Measurements from ENCODE around the gene CKLF. TPM values are rescaled to one million over a fixed set of nuclear protein-coding genes. Genes with fewer than 3 reads are reported as not detected.

The CKLF gene
- total RNA-seq, 1 experiment from 2014 or later, result 21.0 TPM

DNA sequence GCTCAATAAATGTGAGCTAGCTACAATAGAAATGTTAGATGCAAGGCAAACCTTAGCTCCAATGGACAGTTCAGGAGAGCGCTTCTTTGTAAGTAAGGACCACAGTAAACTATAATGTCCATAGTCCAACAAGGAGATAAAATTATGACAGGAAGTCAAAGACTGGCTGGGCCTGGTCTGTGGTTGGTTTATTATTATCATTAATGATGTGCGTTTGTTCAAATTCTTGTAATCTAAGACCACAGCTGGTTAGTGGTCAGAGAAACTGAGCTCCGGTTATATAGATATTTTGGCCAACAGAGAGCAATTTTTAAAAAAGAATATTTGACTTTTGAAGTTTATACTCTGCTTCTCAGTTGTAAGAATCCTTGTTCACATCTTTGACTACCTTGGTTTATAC is 22.2 kb downstream of the CKLF start (continued):
- TF ChIP-seq, protein P1, sequence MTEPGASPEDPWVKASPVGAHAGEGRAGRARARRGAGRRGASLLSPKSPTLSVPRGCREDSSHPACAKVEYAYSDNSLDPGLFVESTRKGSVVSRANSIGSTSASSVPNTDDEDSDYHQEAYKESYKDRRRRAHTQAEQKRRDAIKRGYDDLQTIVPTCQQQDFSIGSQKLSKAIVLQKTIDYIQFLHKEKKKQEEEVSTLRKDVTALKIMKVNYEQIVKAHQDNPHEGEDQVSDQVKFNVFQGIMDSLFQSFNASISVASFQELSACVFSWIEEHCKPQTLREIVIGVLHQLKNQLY (CRISPR knock-in tag; IDR thresholded peaks at IDR 0.05), result no peak
- no peak for TF ChIP-seq ZNF219 (CRISPR knock-in tag; IDR thresholded peaks at IDR 0.05; ENCODE audit: borderline replicate concordance)
- TF ChIP-seq, protein P2, sequence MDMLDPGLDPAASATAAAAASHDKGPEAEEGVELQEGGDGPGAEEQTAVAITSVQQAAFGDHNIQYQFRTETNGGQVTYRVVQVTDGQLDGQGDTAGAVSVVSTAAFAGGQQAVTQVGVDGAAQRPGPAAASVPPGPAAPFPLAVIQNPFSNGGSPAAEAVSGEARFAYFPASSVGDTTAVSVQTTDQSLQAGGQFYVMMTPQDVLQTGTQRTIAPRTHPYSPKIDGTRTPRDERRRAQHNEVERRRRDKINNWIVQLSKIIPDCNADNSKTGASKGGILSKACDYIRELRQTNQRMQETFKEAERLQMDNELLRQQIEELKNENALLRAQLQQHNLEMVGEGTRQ (CRISPR knock-in tag; IDR thresholded peaks at IDR 0.05), result no peak
- TF ChIP-seq ESRRA (CRISPR knock-in tag; IDR thresholded peaks at IDR 0.05; ENCODE audit: borderline replicate concordance), result no peak
- TF ChIP-seq, protein P3, sequence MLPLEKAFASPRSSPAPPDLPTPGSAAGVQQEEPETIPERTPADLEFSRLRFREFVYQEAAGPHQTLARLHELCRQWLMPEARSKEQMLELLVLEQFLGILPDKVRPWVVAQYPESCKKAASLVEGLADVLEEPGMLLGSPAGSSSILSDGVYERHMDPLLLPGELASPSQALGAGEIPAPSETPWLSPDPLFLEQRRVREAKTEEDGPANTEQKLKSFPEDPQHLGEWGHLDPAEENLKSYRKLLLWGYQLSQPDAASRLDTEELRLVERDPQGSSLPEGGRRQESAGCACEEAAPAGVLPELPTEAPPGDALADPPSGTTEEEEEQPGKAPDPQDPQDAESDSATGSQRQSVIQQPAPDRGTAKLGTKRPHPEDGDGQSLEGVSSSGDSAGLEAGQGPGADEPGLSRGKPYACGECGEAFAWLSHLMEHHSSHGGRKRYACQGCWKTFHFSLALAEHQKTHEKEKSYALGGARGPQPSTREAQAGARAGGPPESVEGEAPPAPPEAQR (CRISPR knock-in tag; IDR thresholded peaks at IDR 0.05), result no peak
- TF ChIP-seq, protein P4, sequence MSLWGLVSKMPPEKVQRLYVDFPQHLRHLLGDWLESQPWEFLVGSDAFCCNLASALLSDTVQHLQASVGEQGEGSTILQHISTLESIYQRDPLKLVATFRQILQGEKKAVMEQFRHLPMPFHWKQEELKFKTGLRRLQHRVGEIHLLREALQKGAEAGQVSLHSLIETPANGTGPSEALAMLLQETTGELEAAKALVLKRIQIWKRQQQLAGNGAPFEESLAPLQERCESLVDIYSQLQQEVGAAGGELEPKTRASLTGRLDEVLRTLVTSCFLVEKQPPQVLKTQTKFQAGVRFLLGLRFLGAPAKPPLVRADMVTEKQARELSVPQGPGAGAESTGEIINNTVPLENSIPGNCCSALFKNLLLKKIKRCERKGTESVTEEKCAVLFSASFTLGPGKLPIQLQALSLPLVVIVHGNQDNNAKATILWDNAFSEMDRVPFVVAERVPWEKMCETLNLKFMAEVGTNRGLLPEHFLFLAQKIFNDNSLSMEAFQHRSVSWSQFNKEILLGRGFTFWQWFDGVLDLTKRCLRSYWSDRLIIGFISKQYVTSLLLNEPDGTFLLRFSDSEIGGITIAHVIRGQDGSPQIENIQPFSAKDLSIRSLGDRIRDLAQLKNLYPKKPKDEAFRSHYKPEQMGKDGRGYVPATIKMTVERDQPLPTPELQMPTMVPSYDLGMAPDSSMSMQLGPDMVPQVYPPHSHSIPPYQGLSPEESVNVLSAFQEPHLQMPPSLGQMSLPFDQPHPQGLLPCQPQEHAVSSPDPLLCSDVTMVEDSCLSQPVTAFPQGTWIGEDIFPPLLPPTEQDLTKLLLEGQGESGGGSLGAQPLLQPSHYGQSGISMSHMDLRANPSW (CRISPR knock-in tag; conservative IDR thresholded peaks at IDR 0.05; ENCODE audit: low read depth), result no peak

DNA sequence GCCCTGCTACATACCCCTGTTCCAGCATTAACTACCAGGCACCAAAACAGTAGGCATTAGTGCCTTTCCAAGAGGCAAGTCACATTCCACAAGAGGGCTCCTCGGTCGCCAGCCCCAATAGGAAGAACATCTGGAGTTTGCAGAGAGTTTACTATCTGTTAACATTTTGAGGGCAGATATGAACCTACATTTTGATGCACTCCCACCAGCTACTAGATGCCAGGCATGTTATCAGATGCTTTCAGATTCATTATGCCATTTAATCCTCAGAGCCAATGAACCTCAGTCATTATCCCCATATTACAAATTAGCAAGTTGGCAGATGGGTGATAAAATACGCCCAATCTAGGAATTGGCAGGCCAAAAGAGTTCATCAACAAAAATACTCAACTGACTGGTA is 22.7 kb downstream of the CKLF start:
- no peak overlapping the region for H3K4me3 Mint-ChIP-seq
- POLR2A ChIA-PET, result no interaction called here
- TF ChIP-seq, protein P5, sequence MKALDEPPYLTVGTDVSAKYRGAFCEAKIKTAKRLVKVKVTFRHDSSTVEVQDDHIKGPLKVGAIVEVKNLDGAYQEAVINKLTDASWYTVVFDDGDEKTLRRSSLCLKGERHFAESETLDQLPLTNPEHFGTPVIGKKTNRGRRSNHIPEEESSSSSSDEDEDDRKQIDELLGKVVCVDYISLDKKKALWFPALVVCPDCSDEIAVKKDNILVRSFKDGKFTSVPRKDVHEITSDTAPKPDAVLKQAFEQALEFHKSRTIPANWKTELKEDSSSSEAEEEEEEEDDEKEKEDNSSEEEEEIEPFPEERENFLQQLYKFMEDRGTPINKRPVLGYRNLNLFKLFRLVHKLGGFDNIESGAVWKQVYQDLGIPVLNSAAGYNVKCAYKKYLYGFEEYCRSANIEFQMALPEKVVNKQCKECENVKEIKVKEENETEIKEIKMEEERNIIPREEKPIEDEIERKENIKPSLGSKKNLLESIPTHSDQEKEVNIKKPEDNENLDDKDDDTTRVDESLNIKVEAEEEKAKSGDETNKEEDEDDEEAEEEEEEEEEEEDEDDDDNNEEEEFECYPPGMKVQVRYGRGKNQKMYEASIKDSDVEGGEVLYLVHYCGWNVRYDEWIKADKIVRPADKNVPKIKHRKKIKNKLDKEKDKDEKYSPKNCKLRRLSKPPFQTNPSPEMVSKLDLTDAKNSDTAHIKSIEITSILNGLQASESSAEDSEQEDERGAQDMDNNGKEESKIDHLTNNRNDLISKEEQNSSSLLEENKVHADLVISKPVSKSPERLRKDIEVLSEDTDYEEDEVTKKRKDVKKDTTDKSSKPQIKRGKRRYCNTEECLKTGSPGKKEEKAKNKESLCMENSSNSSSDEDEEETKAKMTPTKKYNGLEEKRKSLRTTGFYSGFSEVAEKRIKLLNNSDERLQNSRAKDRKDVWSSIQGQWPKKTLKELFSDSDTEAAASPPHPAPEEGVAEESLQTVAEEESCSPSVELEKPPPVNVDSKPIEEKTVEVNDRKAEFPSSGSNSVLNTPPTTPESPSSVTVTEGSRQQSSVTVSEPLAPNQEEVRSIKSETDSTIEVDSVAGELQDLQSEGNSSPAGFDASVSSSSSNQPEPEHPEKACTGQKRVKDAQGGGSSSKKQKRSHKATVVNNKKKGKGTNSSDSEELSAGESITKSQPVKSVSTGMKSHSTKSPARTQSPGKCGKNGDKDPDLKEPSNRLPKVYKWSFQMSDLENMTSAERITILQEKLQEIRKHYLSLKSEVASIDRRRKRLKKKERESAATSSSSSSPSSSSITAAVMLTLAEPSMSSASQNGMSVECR (CRISPR knock-in tag; IDR thresholded peaks at IDR 0.05; ENCODE audit: borderline replicate concordance), result no peak
- TF ChIP-seq, protein P4 (CRISPR knock-in tag; conservative IDR thresholded peaks at IDR 0.05; ENCODE audit: low read depth), result no peak
- no peak for TF ChIP-seq TEAD4 (CRISPR knock-in tag; IDR thresholded peaks at IDR 0.05)
- TF ChIP-seq KAT7 (CRISPR knock-in tag; IDR thresholded peaks at IDR 0.05; ENCODE audit: borderline replicate concordance), result no peak
- TF ChIP-seq NR2C2 (CRISPR knock-in tag; IDR thresholded peaks at IDR 0.05), result no peak
- no peak for TF ChIP-seq EMX1 (CRISPR knock-in tag; IDR thresholded peaks at IDR 0.05)
- no peak for TF ChIP-seq ZNF416 (CRISPR knock-in tag; IDR thresholded peaks at IDR 0.05)

More for the DNA sequence above, 22.7 kb downstream of the CKLF start:
- Mint-ChIP-seq H3K36me3 (no peaks in the 10 kb centered on the region), H3K4me1 (peaks cover 13% of the 10 kb centered on the region), H3K27ac (no peak overlapping the region), H3K27me3 (ENCODE audit: low read depth) (peaks cover 37% of the 10 kb centered on the region), H3K9me3 (no peaks in the 10 kb centered on the region)
- CTCF ChIA-PET, result interaction anchor here (1.0 to 2.2 kb wide), 4 partner anchors 14 to 232 kb away, joined by 3 to 11 read pairs (median 4); no protein-coding TSS in a partner anchor
- ATAC-seq (no peak), DNase-seq (ENCODE audit: low spot score) (no peak)

Data from WTC11 (cell line).